Epithelial cell of proximal tubule (primary cell): ENCODE results near the gene TAMALIN. TPM values are rescaled to one million over a fixed set of nuclear protein-coding genes. Genes with fewer than 3 reads are reported as not detected.

Experiments used
- DNase-seq: peaks from one replicate; pipeline ENCODE4 v3.0.0-alpha.2; 2011; ENCODE audit warnings: low read depth
- H3K4me3 ChIP-seq: 2 replicates; pipeline ENCODE4 v1.5.1; 2011; ENCODE audit warnings: low read depth, mild to moderate bottlenecking, low read length
- total RNA-seq: library from RNA; depleted of rRNA; stranded (reverse); fragments of >200 nt; gene quantifications from 2 replicates; pipeline ENCODE4 v1.2.3, GENCODE V29; 2015
- TF ChIP-seq, protein P1 (sequence below): conservative IDR thresholded peaks from 2 replicates; pipeline ENCODE4 v1.5.1; 2012; ENCODE audit warnings: low read depth, mild to moderate bottlenecking, low read length

The TAMALIN gene
- total RNA-seq, 1 donor from 2014 or later = 2.9 TPM

DNA sequence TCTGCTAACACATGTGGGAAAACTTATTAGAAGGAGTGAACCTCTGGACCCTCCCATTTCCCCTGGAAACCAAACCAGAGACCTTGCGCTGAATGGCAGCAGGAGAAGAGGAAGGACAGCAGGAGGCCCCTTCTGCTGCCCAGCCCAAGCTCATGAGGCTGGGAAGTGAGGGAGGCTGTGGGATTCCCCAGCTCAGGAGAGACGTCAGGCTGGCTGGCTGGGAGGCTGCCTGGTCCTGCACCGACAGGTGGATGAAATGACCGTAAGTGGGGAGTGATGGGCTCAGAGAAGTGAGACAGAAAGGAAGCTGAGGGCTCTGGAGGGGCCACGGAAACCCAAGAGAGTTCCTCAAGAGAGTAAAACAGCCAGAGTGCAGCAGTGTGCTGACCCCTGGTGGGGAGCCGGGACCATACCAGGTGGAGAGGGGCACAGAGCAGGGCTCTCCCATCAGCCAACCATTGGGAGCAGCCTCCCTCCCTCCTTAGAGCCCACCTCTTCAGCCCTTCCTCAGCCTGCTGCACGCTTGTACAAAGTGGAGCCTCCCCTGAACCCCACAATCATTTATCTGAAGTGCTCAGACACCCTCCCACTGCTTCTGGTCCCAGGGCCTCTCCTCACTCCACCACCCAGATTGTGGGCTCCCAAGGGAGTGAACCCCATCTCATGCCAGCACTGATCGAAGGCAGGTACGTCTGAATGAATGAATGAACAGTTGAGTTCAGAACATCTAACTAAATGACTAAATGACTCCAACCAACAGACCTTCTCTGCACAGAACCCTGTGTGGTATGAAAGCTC lies 14.0 kb downstream of the TAMALIN start:
- TF ChIP-seq, protein P1, sequence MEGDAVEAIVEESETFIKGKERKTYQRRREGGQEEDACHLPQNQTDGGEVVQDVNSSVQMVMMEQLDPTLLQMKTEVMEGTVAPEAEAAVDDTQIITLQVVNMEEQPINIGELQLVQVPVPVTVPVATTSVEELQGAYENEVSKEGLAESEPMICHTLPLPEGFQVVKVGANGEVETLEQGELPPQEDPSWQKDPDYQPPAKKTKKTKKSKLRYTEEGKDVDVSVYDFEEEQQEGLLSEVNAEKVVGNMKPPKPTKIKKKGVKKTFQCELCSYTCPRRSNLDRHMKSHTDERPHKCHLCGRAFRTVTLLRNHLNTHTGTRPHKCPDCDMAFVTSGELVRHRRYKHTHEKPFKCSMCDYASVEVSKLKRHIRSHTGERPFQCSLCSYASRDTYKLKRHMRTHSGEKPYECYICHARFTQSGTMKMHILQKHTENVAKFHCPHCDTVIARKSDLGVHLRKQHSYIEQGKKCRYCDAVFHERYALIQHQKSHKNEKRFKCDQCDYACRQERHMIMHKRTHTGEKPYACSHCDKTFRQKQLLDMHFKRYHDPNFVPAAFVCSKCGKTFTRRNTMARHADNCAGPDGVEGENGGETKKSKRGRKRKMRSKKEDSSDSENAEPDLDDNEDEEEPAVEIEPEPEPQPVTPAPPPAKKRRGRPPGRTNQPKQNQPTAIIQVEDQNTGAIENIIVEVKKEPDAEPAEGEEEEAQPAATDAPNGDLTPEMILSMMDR = peak; percentile 81
- no peak overlapping the region for H3K4me3 ChIP-seq
- DNase-seq = no peak

DNA sequence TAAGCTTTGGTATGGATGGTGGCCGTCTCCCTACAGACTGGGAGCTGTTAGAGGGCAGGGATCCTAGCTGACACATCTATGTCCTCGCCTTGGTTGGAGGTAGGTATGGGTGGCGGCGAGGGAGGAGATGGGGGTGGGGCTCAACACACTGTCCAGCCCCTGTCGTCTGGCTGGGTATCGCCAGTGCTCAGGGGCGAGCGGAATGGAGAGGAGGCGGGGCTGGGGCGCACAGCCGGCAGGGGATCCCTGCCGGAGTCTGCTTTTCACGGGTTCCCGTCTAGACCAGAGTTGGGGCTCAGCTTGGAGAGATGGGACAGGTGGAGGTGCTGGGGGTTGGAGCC lies 16.1 kb downstream of the TAMALIN start:
- DNase-seq = no peak
- TF ChIP-seq, protein P1 = no peak
- peak overlapping the region; percentile 49 for H3K4me3 ChIP-seq

DNA sequence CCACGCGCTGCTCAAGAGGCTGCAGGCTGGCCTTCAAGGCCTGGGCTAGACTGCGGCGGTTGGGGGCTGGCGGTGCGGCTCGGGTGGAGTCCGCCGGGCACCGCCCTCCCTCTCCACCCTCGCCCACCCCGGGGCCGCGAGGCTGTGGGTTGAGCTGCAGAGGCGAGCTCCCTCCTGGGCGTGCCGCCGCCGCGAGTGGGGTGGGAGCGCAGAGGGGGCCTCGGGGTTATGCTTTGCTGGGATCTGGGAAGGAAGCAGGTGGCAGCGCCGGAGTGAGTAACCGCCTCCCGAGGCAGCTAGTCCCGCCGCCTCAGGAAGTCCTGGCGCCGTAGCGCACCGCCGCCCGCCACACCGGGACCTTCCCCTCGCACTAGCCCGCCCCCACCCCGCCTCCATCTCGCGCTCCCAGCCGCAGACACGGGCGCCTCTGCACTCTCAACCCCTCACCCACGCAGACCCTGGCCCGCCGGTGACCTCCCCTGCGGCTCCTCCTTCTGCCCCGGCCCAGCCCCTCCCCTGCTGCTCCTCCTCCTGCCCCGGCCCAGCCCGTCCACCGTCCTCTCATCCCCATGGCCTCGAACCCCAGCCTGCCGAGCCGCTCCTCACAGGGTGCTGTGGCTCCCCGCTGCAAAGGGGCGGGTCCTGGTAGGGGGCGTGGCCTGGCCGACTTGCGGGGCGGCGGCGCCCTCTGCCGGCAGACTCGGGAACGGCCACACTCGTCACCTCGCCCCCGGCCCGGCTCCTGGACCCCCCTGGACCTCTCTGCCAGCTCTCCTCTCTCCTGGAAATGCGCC lies 16.6 kb downstream of the TAMALIN start:
- TF ChIP-seq, protein P1 = peak; percentile 86
- no peak for DNase-seq
- H3K4me3 ChIP-seq = peak overlapping the region; percentile 49

DNA sequence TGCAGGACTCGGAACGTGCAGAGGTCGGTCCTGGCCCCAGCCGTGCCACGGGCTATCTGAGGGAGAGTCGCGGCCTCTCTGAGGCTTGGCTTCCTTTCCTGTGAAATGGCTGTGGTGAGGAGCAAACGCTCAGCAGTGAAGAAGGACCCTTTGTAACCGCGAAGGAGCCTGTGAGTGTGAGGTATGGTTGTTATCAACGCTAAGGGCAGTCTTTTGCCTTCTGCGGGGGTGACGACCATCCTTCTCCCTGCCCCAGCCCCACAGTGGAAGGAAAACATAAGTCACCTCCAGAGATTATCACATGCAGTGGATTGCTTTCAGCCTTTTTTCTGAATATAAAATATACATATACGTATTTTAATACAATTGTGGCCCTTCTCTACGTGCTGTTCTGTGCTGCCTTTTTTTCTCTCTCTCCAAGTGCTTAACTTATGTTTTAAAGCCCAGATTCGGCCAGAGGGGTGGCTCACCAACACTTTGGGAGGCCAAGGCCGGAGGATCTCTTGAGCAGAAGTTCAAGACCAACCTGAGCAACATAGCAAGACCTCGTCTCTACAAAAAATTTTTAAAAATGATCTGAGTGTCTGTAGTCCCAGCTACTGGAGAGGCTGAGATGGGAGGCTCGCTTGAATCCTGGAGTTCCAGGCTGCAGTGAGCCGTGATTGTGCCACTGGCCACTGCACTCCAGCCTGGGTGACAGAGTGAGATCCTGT lies 17.4 kb downstream of the TAMALIN start:
- peak overlapping the region; percentile 49 for H3K4me3 ChIP-seq
- TF ChIP-seq, protein P1 = no peak
- DNase-seq = no peak

DNA sequence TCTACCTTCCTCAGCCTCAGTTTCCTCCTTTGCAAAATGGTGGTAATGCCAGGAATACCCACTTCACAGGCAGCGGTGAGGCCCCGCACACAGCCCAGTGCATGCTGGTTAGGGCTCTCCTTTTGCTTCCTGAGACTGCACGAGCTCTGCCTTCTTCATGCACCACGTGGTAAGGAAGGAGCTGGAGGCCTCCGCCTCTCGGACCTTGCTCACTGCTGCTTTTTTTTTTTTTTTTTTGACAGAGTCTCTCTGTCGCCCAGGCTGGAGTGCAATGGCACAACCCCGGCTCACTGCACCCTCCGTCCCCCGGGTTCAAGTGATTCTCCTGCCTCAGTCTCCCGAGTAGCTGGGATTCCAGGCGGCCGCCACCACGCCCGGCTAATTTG lies 18.1 kb downstream of the TAMALIN start:
- TF ChIP-seq, protein P1 = no peak
- peak overlapping the region; percentile 49 for H3K4me3 ChIP-seq
- DNase-seq = no peak

DNA sequence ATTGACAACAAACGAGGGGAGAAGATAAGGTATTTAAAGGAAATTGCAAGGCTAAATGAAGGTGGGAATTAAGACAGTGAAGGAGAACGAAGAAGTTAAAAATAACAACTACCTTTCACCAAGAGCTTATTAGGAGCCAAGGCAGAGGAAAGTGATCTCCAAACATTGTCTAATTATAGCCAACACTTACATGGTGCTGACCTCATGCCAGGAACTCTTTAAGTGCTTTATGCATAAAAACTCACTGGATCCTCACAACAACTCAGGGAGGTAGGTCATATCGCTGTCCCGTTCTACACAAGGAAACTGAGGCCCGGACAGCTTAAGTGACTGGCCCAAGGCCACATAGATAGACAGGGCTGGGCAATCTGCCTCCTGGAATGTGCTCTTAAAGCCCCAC lies 19.5 kb downstream of the TAMALIN start:
- H3K4me3 ChIP-seq = no peak overlapping the region
- TF ChIP-seq, protein P1 = no peak
- no peak for DNase-seq
